ENCODE measurements around the gene ISLR2. TPM values are rescaled to one million over a fixed set of nuclear protein-coding genes. Genes with fewer than 3 reads are reported as not detected.

The ISLR2 gene
- total and polyA plus RNA-seq, 4 donors = 0.13 to 1.5 (median 0.99) TPM

GRCh38 chr15:74176262-74177214 is 46.2 kb downstream of the ISLR2 start:
- intact Hi-C loops (cut with DNase I) = no loop called here
- H3K9me3 ChIP-seq (ENCODE audit: control insufficient read depth, low read length) = no peaks in the 10 kb centered on the region
- H3K27ac ChIP-seq (ENCODE audit: low read depth in 1 of 2, low read length in 2 of 2) = no peak overlapping the region
- WGBS, 2 donors = 83 to 88% methylated on average over 10 of the region's 10 CpGs
- H3K4me1 ChIP-seq (ENCODE audit: control insufficient read depth in 1 of 2, insufficient read depth in 2 of 2, low read length in 2 of 2) = no peaks in the 10 kb centered on the region
- no peaks in the 10 kb centered on the region for H3K27me3 ChIP-seq (ENCODE audit: control insufficient read depth in 1 of 2, insufficient read depth in 2 of 2, low read length in 1 of 2)
- H3K36me3 ChIP-seq (ENCODE audit: control insufficient read depth in 1 of 2, insufficient read depth in 2 of 2, low read length in 1 of 2) = no peaks in the 10 kb centered on the region
- ATAC-seq (ENCODE audit: low FRiP score) (no peak), DNase-seq (peak in 1 of 2 donors; percentile 72)
- no peak overlapping the region for H3K4me3 ChIP-seq (ENCODE audit: low read length in 2 of 2)

DNA sequence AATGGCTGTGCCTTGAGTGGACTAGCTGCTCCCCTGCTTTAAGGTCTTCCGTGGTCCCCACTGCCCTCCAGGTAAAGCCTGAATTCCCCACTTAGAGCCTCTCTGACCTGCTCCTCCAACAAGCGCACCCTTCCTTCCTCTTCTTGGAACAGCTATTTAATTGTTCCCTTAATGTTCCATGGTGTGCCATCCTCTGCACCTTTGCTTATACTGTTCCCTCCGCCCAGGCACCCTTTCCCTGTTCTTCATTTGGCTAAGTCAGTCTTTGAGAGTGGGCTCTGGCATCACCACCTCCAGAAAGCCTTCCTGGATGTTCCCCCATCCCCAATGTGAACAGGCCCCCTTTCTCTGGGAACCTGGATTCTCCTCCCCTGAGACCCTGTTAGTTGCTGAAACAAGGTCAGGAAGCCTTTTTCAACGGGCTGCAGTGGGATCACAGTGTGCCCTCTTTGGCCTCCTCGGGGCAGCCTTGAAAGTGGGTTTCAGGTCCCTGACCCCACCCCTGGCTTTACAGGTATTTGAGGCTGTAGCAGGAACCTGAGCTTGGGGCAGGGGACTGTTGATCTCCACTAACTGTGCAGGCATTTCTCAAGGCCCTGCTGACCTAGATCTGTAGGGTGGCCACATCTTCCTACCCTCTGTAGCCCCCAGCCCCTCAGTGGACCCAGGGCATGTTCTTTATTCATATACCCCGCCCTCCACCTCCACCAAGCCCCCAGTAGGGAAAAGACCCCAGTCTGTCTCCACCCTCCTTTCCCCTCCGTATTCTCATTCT is 48.1 kb downstream of the ISLR2 start:
- DNase-seq = peak in 1 of 2 donors; percentile 40
- H3K36me3 ChIP-seq (ENCODE audit: control insufficient read depth in 1 of 2, insufficient read depth in 2 of 2, low read length in 1 of 2) = no peaks in the 10 kb centered on the region
- H3K27me3 ChIP-seq (ENCODE audit: control insufficient read depth in 1 of 2, insufficient read depth in 2 of 2, low read length in 1 of 2) = no peaks in the 10 kb centered on the region
- peak overlapping the region in 1 of 2 donors; percentile 38 for H3K27ac ChIP-seq (ENCODE audit: low read depth in 1 of 2, low read length in 2 of 2)
- H3K9me3 ChIP-seq (ENCODE audit: control insufficient read depth, low read length) = no peaks in the 10 kb centered on the region
- WGBS, 2 donors = 81 to 84% methylated on average over 7 of the region's 7 CpGs
- no peak overlapping the region for H3K4me3 ChIP-seq (ENCODE audit: low read length in 2 of 2)
- intact Hi-C loops (cut with DNase I) = loop anchor here in 1 of 2 donors (1.0 to 2.0 kb wide), 3 partner anchors 20 to 62 kb away; no protein-coding TSS in a partner anchor
- H3K4me1 ChIP-seq (ENCODE audit: control insufficient read depth in 1 of 2, insufficient read depth in 2 of 2, low read length in 2 of 2) = no peaks in the 10 kb centered on the region
- no peak for ATAC-seq (ENCODE audit: low FRiP score)

DNA sequence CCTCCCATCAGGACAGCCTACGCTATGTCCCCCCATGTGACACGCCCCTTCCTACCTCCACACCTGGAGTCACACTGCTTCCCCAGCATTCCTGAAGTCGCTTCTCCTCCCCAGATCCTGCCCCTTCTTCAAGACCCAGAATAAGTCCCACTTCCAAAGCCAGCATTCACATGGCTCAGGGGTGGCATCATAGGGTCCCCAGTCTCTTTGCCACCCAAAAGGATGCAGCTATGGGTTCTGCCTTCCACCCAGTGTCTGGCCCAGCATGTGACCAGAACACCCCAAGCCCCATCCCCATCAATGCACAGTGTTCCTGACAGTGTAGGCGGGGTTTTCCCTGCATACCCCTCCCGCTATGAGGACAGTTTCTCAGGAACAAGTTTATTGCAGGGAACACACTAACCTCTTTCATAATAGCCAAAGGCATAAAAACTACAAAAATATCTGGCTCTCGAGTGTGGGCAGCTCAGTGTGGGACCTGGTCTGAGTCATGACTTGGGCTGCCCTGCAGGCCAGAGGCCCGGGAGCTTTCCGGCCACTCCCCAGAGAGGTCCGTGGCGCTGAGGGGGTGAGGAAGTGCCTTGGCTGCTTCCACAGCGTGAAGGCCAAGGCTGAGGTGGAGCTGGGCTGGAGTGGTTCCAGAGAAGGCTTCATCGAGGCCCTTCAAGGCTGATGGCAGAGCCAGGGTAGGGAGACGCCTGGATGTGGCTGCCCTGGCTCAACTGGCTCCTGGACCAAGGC is 48.9 kb downstream of the ISLR2 start:
- Histone ChIP-seq H3K27ac (ENCODE audit: low read depth in 1 of 2, low read length in 2 of 2) (peak overlapping the region in 1 of 2 donors; percentile 54), H3K9me3 (ENCODE audit: control insufficient read depth, low read length) (no peaks in the 10 kb centered on the region), H3K36me3 (ENCODE audit: control insufficient read depth in 1 of 2, insufficient read depth in 2 of 2, low read length in 1 of 2) (no peaks in the 10 kb centered on the region), H3K4me3 (ENCODE audit: low read length in 2 of 2) (no peak overlapping the region), H3K4me1 (ENCODE audit: control insufficient read depth in 1 of 2, insufficient read depth in 2 of 2, low read length in 2 of 2) (no peaks in the 10 kb centered on the region), H3K27me3 (ENCODE audit: control insufficient read depth in 1 of 2, insufficient read depth in 2 of 2, low read length in 1 of 2) (no peaks in the 10 kb centered on the region)
- DNase-seq (peak; percentile 95 to 96), ATAC-seq (ENCODE audit: low FRiP score) (peak; percentile 91)
- WGBS, 2 donors = 21 to 24% methylated on average over 13 of the region's 13 CpGs
- intact Hi-C loops (cut with DNase I) = loop anchor here in 1 of 2 donors (1.0 to 2.0 kb wide), 3 partner anchors 20 to 61 kb away; no protein-coding TSS in a partner anchor

GRCh38 chr15:74179983-74180880 is 49.8 kb downstream of the ISLR2 start:
- no peaks in the 10 kb centered on the region for H3K27me3 ChIP-seq (ENCODE audit: control insufficient read depth in 1 of 2, insufficient read depth in 2 of 2, low read length in 1 of 2)
- H3K4me3 ChIP-seq (ENCODE audit: low read length in 2 of 2) = no peak overlapping the region
- intact Hi-C loops (cut with DNase I) = loop anchor here in 1 of 2 donors (1.0 to 2.0 kb wide), 3 partner anchors 21 to 60 kb away; no protein-coding TSS in a partner anchor
- DNase-seq (peak in 1 of 2 donors; percentile 80), ATAC-seq (ENCODE audit: low FRiP score) (peak; percentile 36)
- H3K27ac ChIP-seq (ENCODE audit: low read depth in 1 of 2, low read length in 2 of 2) = peak overlapping the region in 1 of 2 donors; percentile 54
- H3K4me1 ChIP-seq (ENCODE audit: control insufficient read depth in 1 of 2, insufficient read depth in 2 of 2, low read length in 2 of 2) = no peaks in the 10 kb centered on the region
- 36 to 42% methylated on average over 17 of the region's 17 CpGs for WGBS, 2 donors
- no peaks in the 10 kb centered on the region for H3K36me3 ChIP-seq (ENCODE audit: control insufficient read depth in 1 of 2, insufficient read depth in 2 of 2, low read length in 1 of 2)
- no peaks in the 10 kb centered on the region for H3K9me3 ChIP-seq (ENCODE audit: control insufficient read depth, low read length)

- 93 to 95% methylated on average over 21 of the region's 21 CpGs for WGBS, 2 donors
- no peak for ATAC-seq (ENCODE audit: low FRiP score)
- no peaks in the 10 kb centered on the region for H3K9me3 ChIP-seq (ENCODE audit: control insufficient read depth, low read length)
- peak; percentile 33 to 65 for DNase-seq
- H3K27ac ChIP-seq (ENCODE audit: low read depth in 1 of 2, low read length in 2 of 2) = no peak overlapping the region
- H3K4me3 ChIP-seq (ENCODE audit: low read length in 2 of 2) = no peak overlapping the region
- no peaks in the 10 kb centered on the region for H3K4me1 ChIP-seq (ENCODE audit: control insufficient read depth in 1 of 2, insufficient read depth in 2 of 2, low read length in 2 of 2)
- H3K27me3 ChIP-seq (ENCODE audit: control insufficient read depth in 1 of 2, insufficient read depth in 2 of 2, low read length in 1 of 2) = no peaks in the 10 kb centered on the region
- intact Hi-C loops (cut with DNase I) = no loop called here
- H3K36me3 ChIP-seq (ENCODE audit: control insufficient read depth in 1 of 2, insufficient read depth in 2 of 2, low read length in 1 of 2) = no peaks in the 10 kb centered on the region
These were observed 50.7 kb downstream of the ISLR2 start for GRCh38 chr15:74180881-74181602.

DNA sequence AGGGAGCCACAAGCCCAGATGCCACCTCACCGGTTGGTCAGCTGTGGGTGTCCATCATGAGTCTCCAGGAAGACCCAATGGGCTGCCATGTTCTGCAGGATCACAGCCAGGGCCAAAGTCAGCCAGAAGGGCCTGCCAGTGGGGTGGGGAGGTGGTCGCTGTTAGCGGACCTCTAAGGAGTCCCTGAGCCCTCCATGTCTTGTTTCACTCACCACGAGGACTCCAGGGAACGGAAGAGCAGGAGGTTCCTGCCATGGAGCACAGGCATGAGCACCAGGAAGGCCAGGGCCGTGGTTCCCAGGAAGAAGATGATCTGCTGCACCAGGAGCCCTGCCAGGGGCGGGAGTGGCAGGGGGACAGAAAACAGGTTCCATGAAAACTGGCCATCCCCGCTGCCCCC is 51.7 kb downstream of the ISLR2 start:
- no peaks in the 10 kb centered on the region for H3K36me3 ChIP-seq (ENCODE audit: control insufficient read depth in 1 of 2, insufficient read depth in 2 of 2, low read length in 1 of 2)
- H3K4me3 ChIP-seq (ENCODE audit: low read length in 2 of 2) = no peak overlapping the region
- H3K27me3 ChIP-seq (ENCODE audit: control insufficient read depth in 1 of 2, insufficient read depth in 2 of 2, low read length in 1 of 2) = no peaks in the 10 kb centered on the region
- H3K27ac ChIP-seq (ENCODE audit: low read depth in 1 of 2, low read length in 2 of 2) = no peak overlapping the region
- H3K4me1 ChIP-seq (ENCODE audit: control insufficient read depth in 1 of 2, insufficient read depth in 2 of 2, low read length in 2 of 2) = no peaks in the 10 kb centered on the region
- no peaks in the 10 kb centered on the region for H3K9me3 ChIP-seq (ENCODE audit: control insufficient read depth, low read length)
- intact Hi-C loops (cut with DNase I) = no loop called here
- ATAC-seq (ENCODE audit: low FRiP score) (no peak), DNase-seq (peak; percentile 34 to 52)
- WGBS, 2 donors = 97 to 99% methylated on average over 8 of the region's 8 CpGs

- intact Hi-C loops (cut with DNase I) = no loop called here
- no peak overlapping the region for H3K27ac ChIP-seq (ENCODE audit: low read depth in 1 of 2, low read length in 2 of 2)
- no peaks in the 10 kb centered on the region for H3K4me1 ChIP-seq (ENCODE audit: control insufficient read depth in 1 of 2, insufficient read depth in 2 of 2, low read length in 2 of 2)
- no peak overlapping the region for H3K4me3 ChIP-seq (ENCODE audit: low read length in 2 of 2)
- H3K9me3 ChIP-seq (ENCODE audit: control insufficient read depth, low read length) = no peaks in the 10 kb centered on the region
- no peak for ATAC-seq (ENCODE audit: low FRiP score)
- peak; percentile 47 to 64 for DNase-seq
- no peaks in the 10 kb centered on the region for H3K27me3 ChIP-seq (ENCODE audit: control insufficient read depth in 1 of 2, insufficient read depth in 2 of 2, low read length in 1 of 2)
- no peaks in the 10 kb centered on the region for H3K36me3 ChIP-seq (ENCODE audit: control insufficient read depth in 1 of 2, insufficient read depth in 2 of 2, low read length in 1 of 2)
- WGBS, 2 donors = 88% methylated on average over 12 of the region's 12 CpGs
These were observed 54.3 kb downstream of the ISLR2 start for GRCh38 chr15:74184582-74185091.

All from aorta (tissue), 5 donors.